Measurements from ENCODE around the gene DOK7. TPM values are rescaled to one million over a fixed set of nuclear protein-coding genes. Genes with fewer than 3 reads are reported as not detected.

Gene DOK7
- total RNA-seq, 1 experiment from 2014 or later, result not detected

DNA sequence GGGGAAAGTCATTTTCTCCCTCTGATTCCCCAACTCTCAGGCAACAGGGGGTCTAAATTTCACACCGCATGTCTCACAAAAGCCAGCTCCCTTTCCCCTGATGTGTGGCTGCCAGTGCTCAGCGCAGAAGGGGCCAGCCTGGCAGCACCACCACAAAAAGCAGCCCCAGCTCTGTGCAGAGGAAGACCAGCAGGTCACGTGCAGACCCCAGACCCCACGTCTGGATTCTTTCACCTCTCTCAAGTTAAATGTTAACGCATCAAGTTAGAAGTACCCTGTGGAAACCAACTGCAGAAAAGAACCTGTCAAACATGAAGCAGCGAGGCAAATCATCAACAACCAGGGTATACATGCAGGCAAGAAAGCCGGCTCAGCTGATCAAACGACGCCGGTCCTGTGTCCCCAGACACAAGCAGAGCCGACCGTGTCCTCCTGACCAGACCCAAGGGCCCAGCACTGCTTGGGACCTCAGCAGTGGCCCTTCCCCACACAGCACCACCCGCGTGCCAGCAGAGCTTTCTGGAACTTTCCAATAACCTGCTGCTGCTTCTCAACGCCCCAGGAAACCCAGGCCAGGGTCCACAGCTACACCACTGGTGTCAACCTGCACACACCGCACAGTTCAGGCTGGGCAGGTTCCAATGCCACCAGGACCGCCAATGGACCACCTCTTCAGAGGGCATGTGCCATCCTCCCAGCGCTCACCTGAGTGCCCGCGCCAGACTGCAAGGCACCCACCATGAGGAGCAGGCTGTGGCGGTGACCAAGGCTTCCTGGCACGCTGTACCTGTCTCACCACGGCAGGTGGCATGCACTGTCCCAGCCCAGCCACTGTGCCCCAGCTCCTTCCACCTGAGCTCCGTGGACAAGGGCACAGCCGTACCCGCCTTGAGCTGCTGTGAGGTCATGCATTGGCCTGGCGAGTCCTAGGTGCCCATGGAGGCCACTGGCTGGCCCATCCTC, 65.1 kb downstream of the DOK7 start:
- TF ChIP-seq, protein P1, sequence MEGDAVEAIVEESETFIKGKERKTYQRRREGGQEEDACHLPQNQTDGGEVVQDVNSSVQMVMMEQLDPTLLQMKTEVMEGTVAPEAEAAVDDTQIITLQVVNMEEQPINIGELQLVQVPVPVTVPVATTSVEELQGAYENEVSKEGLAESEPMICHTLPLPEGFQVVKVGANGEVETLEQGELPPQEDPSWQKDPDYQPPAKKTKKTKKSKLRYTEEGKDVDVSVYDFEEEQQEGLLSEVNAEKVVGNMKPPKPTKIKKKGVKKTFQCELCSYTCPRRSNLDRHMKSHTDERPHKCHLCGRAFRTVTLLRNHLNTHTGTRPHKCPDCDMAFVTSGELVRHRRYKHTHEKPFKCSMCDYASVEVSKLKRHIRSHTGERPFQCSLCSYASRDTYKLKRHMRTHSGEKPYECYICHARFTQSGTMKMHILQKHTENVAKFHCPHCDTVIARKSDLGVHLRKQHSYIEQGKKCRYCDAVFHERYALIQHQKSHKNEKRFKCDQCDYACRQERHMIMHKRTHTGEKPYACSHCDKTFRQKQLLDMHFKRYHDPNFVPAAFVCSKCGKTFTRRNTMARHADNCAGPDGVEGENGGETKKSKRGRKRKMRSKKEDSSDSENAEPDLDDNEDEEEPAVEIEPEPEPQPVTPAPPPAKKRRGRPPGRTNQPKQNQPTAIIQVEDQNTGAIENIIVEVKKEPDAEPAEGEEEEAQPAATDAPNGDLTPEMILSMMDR (conservative IDR thresholded peaks at IDR 0.05; ENCODE audit: low read depth, low read length), result no peak
- TF ChIP-seq EZH2 (IDR thresholded peaks at IDR 0.05; ENCODE audit: borderline replicate concordance, low read depth, low read length, poor library complexity, severe bottlenecking), result no peak
- H3K27me3 ChIP-seq (replicated peaks; ENCODE audit: insufficient read depth, low read depth, low read length, poor library complexity), result no peaks in the 10 kb centered on the region
- CTCF ChIA-PET, result no interaction called here
- no peak overlapping the region for H3K27ac ChIP-seq (ENCODE audit: low read depth, low read length, poor library complexity, severe bottlenecking)
- H3K4me1 ChIP-seq (ENCODE audit: insufficient read depth, low read length, poor library complexity, severe bottlenecking), result peaks cover 7% of the 10 kb centered on the region
- H3K9me3 ChIP-seq (ENCODE audit: low read depth, low read length, poor library complexity, severe bottlenecking), result no peaks in the 10 kb centered on the region
- peaks cover 27% of the 10 kb centered on the region for H3K36me3 ChIP-seq (ENCODE audit: insufficient read depth, low read length, poor library complexity, severe bottlenecking)
- POLR2A ChIA-PET (ENCODE audit: low non-redundant PET), result no interaction called here
- no TSS peak for BruUV-seq (replicated peaks)
- no peak overlapping the region for H3K4me3 ChIP-seq (ENCODE audit: low read depth, low read length, poor library complexity, severe bottlenecking)
- no peak for DNase-seq (ENCODE audit: low spot score)
- intact Hi-C loops (cut with micrococcal nuclease; ENCODE audit: unreplicated experiment), result no loop called here

DNA sequence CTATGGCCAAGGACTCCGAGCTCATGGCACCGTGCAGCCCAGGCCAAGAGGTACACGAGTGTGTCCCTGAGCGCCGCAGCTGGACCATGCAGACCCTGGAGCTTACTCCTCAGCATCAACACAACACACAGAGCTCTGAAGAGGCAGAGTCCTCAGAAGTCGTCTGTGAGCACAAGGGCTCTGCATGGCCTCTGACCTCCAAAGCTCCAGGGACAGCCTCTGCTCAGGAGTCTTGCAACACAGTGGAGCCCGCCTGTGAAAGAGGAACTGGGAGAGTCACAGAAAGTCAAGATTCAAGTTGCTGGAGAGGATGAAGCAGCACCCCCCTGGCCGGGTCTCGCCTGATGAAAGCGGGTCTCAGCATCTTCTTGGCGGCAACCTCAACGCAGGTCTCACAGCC, 66.3 kb downstream of the DOK7 start:
- TF ChIP-seq EZH2 (IDR thresholded peaks at IDR 0.05; ENCODE audit: borderline replicate concordance, low read depth, low read length, poor library complexity, severe bottlenecking), result no peak
- TF ChIP-seq, protein P1 (conservative IDR thresholded peaks at IDR 0.05; ENCODE audit: low read depth, low read length), result no peak
- POLR2A ChIA-PET (ENCODE audit: low non-redundant PET), result no interaction called here
- Histone ChIP-seq H3K4me3 (ENCODE audit: low read depth, low read length, poor library complexity, severe bottlenecking) (no peak overlapping the region), H3K36me3 (ENCODE audit: insufficient read depth, low read length, poor library complexity, severe bottlenecking) (peaks cover 16% of the 10 kb centered on the region), H3K27me3 (replicated peaks; ENCODE audit: insufficient read depth, low read depth, low read length, poor library complexity) (peaks cover 7% of the 10 kb centered on the region), H3K27ac (ENCODE audit: low read depth, low read length, poor library complexity, severe bottlenecking) (no peak overlapping the region), H3K4me1 (ENCODE audit: insufficient read depth, low read length, poor library complexity, severe bottlenecking) (peaks cover 7% of the 10 kb centered on the region), H3K9me3 (ENCODE audit: low read depth, low read length, poor library complexity, severe bottlenecking) (no peaks in the 10 kb centered on the region)
- no peak for DNase-seq (ENCODE audit: low spot score)
- intact Hi-C loops (cut with micrococcal nuclease; ENCODE audit: unreplicated experiment), result no loop called here
- CTCF ChIA-PET, result no interaction called here
- no TSS peak for BruUV-seq (replicated peaks)

DNA sequence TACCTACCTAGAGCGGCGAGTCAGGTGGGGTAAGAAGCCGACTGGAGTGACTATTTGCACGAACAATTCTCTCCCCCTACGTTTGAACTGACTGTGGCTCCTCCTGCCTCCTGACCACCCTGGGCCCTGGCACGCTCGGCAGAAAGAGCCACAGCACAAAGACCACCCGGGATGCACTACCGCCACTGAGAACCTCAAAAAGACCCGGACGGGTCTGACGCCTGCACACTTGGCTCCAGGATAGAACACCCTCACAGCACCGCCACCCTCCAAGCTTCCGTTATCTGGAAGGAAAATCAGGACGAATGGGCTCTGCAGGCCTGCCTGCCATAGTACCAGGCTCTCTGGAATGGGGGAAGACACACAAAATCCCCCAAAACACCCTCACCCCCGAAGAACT, 66.9 kb downstream of the DOK7 start:
- intact Hi-C loops (cut with micrococcal nuclease; ENCODE audit: unreplicated experiment), result no loop called here
- ChIA-PET POLR2A (ENCODE audit: low non-redundant PET) (no interaction called here), CTCF (no interaction called here)
- no peak for DNase-seq (ENCODE audit: low spot score)
- Histone ChIP-seq H3K27ac (ENCODE audit: low read depth, low read length, poor library complexity, severe bottlenecking) (no peak overlapping the region), H3K9me3 (ENCODE audit: low read depth, low read length, poor library complexity, severe bottlenecking) (no peaks in the 10 kb centered on the region), H3K36me3 (ENCODE audit: insufficient read depth, low read length, poor library complexity, severe bottlenecking) (peaks cover 10% of the 10 kb centered on the region), H3K27me3 (replicated peaks; ENCODE audit: insufficient read depth, low read depth, low read length, poor library complexity) (peaks cover 7% of the 10 kb centered on the region), H3K4me3 (ENCODE audit: low read depth, low read length, poor library complexity, severe bottlenecking) (no peak overlapping the region), H3K4me1 (ENCODE audit: insufficient read depth, low read length, poor library complexity, severe bottlenecking) (peaks cover 7% of the 10 kb centered on the region)
- no peak for TF ChIP-seq EZH2 (IDR thresholded peaks at IDR 0.05; ENCODE audit: borderline replicate concordance, low read depth, low read length, poor library complexity, severe bottlenecking)
- TF ChIP-seq, protein P1 (conservative IDR thresholded peaks at IDR 0.05; ENCODE audit: low read depth, low read length), result no peak
- BruUV-seq (replicated peaks), result no TSS peak

All from A673 (cell line).